GM19023 (cell line): ENCODE measurements around the gene STEAP1B.
"Not testable (repeated sequence)": the region's sequence is repeated elsewhere in the genome, so short reads cannot be mapped to it uniquely, and the experiment has no call there.

Source experiments
- ATAC-seq: cut with Tn5 transposase; IDR thresholded peaks from one replicate; pipeline ENCODE4 v1.9.1; 2021; ENCODE audit warnings: mild to moderate bottlenecking, moderate library complexity; ENCODE audit not compliant: unreplicated experiment

Gene STEAP1B

DNA sequence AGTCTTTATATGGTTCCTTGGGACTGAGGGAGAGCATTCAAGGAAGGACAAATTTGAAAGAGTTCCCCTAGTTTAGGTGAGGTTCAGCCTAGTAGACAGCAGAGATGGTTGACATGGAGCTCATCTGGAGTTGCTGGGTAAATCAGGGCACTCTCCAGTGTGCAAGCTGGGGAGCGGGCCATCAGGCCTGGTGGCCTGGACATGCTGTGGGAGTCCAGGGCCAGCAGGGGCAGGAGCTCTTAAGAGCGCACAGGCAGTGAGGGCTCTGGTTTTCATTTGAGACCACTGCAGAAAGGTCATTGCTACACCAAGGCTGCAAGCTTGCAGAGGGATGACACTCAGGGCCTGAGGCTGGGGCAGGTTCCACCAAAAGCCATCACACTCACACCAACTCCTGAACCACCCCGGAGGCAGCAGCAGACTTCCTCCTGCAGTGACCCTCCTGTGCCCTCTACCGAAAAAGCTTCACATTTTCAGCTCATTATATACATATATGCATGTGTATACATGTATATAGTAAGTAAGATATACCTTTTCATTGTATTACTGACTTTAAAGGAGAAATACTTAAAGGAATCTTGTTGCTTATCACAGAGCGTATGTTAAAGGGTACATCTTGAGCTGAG lies 39.5 kb downstream of the STEAP1B start:
- no peak for ATAC-seq

DNA sequence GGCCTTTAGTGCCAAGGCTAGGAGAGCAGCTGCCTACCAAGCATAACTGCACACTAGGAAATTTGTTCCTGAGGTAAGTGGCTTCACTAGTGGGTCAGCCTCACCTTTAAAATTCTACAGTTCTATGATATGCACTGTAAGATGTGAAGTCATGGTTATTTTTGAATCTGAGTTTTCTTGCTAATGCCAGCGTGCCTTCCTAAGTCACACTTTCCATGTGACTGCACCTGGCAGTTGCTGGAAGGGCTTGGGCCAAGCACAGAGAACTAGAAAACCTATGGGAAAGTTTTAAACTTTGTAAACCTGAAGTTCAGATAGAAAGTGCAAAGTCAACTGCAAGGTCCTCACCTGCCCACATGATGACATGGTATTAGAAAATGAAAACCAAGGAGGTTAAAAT lies 42.5 kb downstream of the STEAP1B start:
- no peak for ATAC-seq

DNA sequence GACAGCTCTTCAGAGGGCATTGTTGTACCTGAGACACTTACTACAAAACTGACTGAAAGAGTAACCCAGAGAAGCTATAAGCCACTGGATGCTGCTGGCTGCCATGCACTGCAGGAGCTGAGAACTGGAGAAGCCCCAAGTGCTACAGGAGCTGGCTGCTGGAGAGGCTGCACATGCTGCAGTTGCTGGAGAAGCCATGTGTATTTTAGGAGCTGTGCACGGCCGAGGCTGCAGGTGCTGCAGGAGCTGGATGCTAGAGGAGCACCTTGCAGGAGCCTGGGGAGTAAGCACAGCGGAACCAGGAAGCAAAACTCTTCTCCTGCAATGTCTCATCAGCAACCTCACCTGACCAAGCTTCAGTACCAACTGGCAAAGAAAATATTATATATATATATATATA lies 45.5 kb downstream of the STEAP1B start:
- ATAC-seq = no peak

DNA sequence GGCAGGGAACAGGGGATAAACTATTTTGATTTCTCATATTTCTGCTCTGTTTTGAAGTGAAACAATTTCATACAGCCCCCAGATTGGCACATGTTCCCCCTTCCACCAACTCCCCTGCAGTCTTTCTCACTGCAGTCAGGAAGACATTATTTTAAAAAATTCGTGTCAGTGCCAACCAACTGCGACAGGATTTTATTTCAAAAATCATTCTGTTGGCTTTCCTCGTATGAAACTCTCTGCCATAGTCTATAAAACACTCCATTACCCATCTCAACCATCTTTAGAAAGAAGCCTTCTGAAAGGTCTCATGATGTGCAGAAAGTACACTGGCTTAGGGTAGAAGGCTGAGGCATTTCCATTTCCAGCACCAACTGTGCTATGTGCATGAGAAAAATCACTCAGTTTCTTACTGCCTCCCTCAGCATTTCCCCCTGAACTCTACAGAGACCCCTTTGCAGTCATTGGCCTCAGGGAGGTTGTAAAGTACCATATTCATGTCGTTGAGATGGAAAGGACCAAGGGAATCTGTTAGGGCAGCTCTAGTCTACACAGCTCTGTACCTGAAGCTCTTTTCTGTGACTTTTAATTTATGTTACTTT lies 46.9 kb downstream of the STEAP1B start:
- ATAC-seq = no peak

DNA sequence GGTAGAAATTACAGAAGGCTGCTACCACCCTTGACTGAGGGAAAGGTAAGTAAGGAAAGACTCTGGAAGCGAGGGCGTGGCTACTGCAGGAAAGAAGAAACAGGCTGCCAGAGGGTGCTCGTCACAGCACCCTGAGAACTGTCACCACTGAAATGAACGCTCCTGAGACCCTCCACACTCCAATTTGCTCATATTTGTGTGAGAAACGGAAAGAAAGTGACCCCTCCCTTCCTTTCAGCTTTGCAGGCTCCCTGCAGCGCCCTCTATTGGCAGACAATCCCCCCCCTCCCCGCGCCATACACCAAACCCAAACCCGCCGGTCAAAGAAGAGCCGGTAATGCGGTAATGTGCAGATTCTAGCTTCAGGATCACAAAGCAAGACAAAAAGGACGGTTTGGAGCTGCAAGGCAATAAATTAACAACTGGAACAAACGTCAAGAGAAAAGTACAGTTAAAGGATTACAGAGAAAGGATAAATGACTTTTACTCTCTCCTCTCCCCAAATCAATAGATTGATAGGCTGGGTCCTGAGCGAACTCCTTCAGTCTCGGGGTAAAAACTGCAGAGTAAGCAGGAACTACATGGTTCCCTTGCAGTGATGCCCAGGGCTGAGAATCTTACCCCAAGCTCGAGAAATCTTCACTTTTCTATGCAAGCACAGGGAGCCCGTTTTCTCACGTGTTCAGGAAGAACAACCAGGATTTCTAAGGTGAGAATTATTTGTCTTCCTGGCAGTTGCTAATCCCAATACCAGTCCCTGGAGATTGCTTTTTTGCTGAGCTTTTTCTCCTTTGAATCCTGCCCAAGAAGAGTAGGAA lies 47.6 kb downstream of the STEAP1B start:
- no peak for ATAC-seq

DNA sequence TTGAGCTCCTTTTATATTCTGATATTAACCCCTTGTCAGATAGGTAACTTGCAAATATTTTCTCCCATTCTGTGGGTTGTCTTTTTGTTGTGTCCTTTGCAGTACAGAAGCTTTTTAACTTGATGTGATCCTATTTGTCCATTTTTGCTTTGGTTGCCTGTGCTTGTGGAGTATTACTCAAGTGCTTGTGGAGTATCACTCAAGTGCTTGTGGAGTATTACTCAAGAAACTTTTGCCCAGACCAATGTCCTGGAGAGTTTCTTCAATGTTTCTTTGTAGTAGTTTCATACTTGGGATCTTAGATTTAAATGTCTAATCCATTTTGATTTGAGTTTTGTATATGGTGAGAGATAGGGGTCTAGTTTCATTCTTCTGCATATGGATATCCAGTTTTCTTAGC lies 50.0 kb downstream of the STEAP1B start:
- not testable (repeated sequence) for ATAC-seq

DNA sequence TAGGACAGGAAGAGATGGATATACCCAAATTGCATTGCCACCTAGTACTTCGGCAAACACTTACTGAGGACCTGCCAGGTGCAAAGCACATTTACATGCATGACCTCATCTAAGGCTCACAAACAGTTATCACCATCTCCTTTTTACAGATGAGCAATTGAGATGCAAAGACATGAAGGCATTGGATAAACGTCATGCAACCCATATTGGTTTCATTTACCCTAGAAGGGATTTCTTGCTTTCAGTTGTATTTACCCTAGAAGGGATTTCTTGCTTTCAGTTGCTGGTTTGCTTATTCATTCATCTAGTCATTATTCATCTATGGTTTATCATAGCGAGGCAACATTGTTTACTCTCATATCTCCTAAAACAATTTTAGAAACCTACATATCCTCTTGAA lies 52.2 kb downstream of the STEAP1B start:
- ATAC-seq = peak; percentile 76

DNA sequence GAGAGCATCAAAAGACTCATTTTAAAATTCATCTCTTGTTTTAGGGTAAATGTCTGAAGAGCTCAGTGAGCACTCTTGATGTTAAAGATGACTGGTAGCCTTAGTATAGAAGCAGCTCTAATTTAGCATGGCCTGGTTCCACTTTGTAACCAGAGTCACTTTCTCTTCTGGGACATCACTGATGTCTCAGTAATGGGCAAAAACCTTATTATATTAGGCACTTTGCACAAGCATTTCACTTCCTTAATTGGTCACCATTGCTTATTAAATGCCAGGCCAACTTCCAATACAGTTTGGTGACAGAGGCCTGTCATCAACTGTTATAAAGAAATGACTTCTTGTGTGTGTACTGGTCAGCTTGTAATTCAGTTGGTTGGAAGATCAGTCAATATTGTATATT lies 53.0 kb downstream of the STEAP1B start:
- ATAC-seq = no peak

DNA sequence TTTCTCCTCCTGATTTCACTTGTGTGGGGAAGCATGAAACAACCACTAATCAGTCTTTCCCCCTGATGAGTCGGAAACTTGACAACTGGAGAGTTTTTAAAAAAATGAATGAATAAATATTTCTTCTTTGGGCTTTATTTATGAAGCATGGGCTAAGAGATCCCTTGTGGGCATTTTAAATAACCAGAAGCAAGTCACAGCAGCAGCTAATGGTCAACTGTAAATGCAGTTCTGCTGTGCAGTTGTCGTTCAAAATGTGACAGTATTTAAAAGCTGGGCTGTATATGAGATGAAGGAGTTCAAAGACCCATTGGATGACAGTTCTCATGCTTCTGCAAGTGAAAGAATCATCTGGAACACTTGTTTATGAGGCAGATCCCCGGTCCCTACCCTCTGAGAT lies 54.1 kb downstream of the STEAP1B start:
- ATAC-seq = no peak

DNA sequence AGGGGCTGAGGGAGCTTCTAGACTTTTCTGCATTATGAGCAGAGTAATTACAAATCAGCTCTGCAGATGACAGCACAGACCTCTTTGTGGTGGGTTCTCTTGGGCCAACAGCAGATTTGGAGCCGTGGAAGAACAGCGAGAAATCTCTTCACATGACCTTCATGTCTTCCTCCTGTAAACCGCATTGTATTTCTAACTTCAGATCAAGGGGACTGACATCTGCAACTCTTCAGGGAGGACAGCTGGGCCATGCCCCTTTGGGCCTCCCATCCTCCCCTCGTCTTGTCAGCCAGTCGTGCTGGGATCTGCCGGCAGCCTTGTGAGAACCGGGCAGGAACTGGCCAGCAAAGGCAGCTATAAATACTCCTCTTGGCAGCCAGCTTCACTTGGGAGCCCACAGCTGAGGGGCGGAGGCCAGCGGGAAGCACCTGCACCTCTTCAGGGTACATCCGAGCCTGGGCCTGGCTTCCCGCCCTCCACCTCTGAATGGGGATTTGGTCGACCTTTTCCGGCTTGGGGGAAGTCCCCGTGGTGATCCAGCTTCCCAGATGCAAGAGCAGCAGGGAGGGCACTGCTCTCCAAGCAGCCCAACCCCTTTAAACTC lies 54.7 kb downstream of the STEAP1B start:
- ATAC-seq = peak; percentile 34

DNA sequence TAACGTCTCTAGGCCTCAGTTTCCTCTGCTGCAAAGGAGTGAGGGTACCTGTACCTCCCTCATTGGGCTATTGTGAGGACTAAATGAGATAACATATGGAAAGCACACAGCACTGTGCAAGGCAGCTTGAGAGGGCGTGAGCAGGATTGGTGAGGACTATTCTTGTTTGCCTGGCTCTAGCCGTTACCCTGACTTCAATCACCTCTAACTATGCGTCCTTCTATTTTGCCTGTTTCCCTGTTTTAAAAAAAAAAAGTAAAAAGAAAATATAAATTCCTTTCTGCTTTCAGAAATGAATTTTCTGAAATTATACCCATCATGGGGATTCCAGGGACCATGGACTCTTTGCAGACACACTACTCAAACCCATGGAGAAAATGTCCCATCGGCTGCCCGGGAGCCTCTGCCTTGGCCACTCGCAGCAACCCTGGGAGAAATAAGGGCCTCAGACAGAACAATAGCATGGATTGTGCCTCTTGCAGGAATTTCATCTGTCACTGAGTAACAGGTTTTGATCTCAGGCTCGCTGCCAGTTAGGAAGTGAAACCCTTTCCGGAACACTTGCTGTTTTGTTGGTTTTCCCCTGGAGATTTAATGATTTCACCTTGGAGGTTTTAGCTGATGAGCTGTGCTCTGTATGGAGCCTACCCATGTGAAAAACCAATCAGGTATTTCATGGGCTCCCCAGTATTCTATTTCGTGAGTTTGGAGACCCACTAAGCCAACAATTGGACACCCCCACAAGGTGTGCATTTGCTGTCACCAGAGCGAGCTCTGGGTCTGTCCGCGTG lies 55.6 kb downstream of the STEAP1B start:
- ATAC-seq = no peak

DNA sequence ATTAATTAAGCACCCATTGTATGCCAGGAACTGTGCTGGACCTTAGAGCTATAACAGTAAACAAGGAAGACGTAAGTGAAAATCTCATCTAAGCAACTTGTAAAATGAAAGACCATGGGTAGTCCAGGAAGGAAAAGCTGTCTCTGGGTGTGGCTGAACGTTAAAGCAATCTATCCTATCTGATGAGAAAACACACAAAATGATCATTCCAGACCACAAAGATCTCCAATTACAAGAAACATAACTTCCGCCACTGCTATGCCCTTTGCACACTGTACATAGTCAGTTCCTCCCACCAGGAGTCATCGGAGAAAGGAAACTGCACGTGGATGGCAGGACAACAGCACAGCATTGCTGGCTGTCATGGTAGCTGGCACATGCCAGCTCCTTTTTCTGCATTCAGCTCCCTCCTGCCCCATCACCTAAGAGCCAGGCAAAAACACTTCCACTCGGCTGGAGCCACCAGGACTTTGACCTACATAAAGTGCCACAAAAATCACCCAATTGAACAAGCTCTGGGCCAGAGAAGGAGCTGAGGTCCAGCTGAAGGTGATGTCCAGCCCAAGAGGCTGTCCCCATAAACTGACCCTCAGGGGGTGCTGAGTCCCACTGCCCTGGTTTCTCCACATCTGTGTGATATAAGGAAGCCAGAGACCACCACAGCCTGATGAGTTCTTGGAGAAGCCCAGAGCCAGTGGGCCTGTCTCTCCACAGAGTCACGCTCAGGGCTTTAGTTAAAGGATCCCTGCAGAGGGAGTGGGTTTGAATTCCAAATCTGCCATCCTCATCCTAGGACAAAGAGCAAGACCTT lies 56.4 kb downstream of the STEAP1B start:
- no peak for ATAC-seq

DNA sequence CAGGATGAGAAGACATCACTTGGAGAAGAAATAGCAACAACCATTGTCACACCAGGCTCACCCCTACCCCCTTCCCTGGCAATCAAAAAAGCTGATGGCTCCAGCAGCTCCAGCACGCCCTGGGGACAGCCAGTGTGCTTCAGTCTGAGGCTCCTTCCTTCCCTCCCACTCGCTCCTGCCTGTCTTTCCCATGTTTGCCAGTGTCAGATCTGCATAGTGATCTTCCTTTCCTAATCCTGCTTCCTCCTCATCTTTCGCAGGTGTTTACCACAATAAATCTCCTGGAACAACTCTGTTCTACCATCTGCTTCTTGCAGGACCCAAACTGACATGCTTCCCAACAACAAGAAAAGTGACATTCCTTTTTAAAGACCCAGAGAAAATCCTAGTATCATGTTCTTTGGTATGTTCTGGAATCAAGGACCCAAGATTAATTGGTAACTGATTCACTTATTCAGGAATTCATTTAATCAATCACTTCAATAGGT lies 57.1 kb downstream of the STEAP1B start:
- no peak for ATAC-seq

DNA sequence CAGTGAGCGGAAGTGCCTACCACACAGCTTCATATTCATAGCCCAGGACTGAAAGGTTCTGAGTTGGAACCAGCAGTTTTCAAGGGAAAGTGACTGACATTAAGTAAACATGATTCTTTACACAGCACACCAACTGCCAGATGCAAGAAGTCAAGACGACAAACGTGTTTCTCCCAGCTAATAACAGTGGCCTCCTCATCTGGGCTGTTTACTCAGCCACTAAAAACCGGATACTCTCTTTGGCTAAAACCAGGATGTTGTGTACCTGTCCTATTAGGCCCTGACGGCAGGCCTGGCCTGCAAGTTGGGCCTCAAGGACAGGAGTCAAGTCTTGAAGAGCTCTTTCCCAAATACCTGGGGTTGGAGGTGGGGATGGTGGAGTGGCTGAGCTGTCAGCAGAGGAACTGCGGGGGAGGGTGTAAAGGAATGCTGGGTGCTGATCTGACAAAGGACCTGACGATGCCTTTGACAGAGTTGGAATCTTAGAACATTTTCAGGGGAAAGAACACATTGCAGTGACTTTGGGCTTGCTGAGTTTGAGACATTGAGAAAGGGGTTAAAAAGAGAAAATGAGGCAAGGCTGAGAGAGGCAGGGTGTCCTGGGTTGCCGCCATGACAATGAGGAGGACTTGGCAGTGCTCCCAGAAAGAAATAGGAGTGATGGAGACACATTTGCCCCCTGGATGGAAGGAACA lies 57.7 kb downstream of the STEAP1B start:
- no peak for ATAC-seq

DNA sequence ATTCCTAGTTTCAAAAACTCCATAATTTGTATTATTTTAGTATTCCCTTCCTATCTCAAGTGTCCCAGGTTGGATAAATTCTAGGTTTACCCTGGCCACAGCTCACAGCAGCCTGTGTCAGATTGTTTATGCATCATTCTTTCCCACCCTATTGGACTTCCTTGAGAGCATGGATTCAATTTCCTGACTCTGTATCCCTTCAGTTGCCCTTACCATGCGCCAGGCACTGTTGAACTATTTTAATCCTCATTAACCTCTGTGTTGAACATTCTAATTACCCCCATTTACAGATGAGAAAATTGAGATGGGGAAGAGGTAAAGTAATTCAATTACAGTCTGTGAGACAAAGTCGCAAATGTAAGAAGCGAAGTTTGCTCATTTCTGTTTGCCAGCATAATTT lies 58.8 kb downstream of the STEAP1B start:
- ATAC-seq = no peak

DNA sequence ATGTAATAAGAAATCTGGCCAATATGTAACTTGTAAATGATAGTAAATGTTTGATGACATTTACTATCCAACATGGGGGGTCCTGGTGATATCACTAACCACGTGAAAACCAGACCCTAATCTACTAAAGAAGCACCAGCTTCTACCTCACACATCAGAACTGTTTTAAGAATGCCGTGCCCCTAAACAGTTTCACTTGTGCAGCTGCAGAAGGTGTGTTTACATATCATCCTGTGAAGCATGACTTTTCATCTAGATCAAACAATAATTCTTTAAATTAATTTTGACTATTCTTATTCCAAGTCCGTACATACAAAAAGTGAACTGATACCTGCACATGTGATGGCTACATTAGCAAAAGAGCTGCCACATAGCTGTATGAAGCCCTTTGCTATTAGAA lies 61.0 kb downstream of the STEAP1B start:
- ATAC-seq = no peak

DNA sequence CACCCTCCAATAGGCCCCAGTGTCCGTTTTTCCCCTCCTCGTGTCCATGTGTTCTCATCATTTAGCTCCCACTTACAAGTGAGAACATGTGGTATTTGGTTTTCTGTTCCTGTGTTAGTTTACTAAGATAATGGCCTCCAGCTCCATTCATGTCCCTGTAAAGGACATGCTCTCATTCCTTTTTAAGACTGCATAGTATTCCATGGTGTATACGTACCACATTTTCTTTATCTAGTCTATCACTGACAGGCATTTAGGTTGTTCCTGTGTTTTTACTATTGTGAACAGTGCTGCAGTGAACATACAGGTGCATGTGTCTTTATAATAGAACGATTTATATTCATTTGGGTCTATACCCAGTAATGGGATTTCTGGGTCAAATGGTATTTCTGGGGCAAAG lies 63.4 kb downstream of the STEAP1B start:
- ATAC-seq = not testable (repeated sequence)

DNA sequence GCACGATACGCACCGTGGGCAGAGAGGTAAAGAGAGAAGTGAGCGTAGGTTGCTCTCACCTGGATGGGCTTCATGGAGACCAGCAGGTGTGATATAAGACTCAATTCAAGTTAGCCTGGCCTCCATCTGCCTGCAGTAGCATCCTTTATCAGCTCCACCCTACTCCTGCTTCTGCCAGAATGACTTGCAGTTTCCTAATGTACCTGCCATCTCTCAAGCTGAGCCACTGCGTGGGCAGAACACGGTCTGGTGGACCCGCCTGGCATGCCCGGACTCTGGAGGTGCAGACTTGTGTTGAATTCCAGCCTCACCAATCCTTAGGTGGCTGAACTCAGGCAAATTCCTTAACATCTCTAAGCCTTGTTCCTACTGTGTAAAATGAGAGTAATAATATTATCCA lies 64.3 kb downstream of the STEAP1B start:
- peak; percentile 4 for ATAC-seq

DNA sequence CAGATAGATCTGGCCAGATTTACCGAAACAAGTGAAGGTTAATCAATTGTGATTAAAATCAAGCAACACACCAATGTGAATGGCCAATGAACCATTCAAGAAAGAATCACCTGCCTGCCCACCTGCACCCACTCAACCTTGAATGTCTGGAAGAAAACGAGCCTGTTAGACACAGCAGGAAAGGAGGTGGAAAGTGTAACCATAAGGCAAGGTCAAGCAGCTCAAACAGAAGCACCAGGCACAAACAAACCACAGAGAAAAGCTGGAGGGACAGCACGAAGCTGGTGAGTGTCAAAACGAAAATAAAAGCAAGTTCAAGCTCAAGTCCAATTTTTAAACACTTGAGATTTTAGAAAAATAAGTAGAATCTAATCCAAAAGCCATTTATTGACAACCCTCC lies 64.9 kb downstream of the STEAP1B start:
- peak; percentile 82 for ATAC-seq
